ENCODE results near the gene C3orf20. TPM values are rescaled to one million over a fixed set of nuclear protein-coding genes. Genes with fewer than 3 reads are reported as not detected.
A peak's percentile ranks its signal among the peaks of the same experiment; 100 is the strongest.

The C3orf20 gene
- 0.03 TPM in 1 of 2 replicates, not detected in the other for total RNA-seq (2014; rRNA removed; shearing (Covaris generic); ENCODE audit: low replicate concordance)

- no peak within 1 kb of the TSS for H3K4me3 ChIP-seq
- no peak for DNase-seq
- no peaks in the 10 kb centered on the region for H3K9me3 ChIP-seq
- H3K27me3 ChIP-seq = no peaks in the 10 kb centered on the region
- H3K36me3 ChIP-seq = peaks cover 9% of the 10 kb centered on the region
Measured at GRCh38 chr3:14674841-14675240, at the start of gene C3orf20. Gene C3orf20 (plus strand): TSS chr3:14675141. CDS start chr3:14682714, 7,573 bp downstream.

- Histone ChIP-seq H3K36me3 (no peaks in the 10 kb centered on the region), H3K4me3 (no peak overlapping the region), H3K27me3 (no peaks in the 10 kb centered on the region), H3K9me3 (no peaks in the 10 kb centered on the region)
- DNase-seq = no peak
Measured at GRCh38 chr3:14625443-14625842, 49.5 kb upstream of the C3orf20 start.

- H3K9me3 ChIP-seq = no peaks in the 10 kb centered on the region
- H3K4me3 ChIP-seq = no peak overlapping the region
- DNase-seq = no peak
- H3K36me3 ChIP-seq = no peaks in the 10 kb centered on the region
- no peaks in the 10 kb centered on the region for H3K27me3 ChIP-seq
Measured at GRCh38 chr3:14627815-14628214, 47.1 kb upstream of the C3orf20 start.

- no peak for DNase-seq
- H3K9me3 ChIP-seq = no peaks in the 10 kb centered on the region
- H3K36me3 ChIP-seq = no peaks in the 10 kb centered on the region
- H3K27me3 ChIP-seq = no peaks in the 10 kb centered on the region
- no peak overlapping the region for H3K4me3 ChIP-seq
Measured at GRCh38 chr3:14628406-14628805, 46.5 kb upstream of the C3orf20 start.

- Histone ChIP-seq H3K36me3 (no peaks in the 10 kb centered on the region), H3K9me3 (no peaks in the 10 kb centered on the region), H3K4me3 (no peak overlapping the region), H3K27me3 (no peaks in the 10 kb centered on the region)
- DNase-seq = no peak
Measured at GRCh38 chr3:14630404-14631100, 44.4 kb upstream of the C3orf20 start.

- no peak overlapping the region for H3K4me3 ChIP-seq
- H3K36me3 ChIP-seq = no peaks in the 10 kb centered on the region
- no peak for DNase-seq
- no peaks in the 10 kb centered on the region for H3K9me3 ChIP-seq
- H3K27me3 ChIP-seq = no peaks in the 10 kb centered on the region
Measured at GRCh38 chr3:14631101-14631497, 43.8 kb upstream of the C3orf20 start.

- Histone ChIP-seq H3K9me3 (no peaks in the 10 kb centered on the region), H3K4me3 (no peak overlapping the region), H3K36me3 (no peaks in the 10 kb centered on the region), H3K27me3 (no peaks in the 10 kb centered on the region)
- DNase-seq = no peak
Measured at GRCh38 chr3:14631687-14632441, 43.1 kb upstream of the C3orf20 start.

GRCh38 chr3:14632442-14632930, 42.5 kb upstream of the C3orf20 start:
- H3K9me3 ChIP-seq = no peaks in the 10 kb centered on the region
- H3K27me3 ChIP-seq = no peaks in the 10 kb centered on the region
- H3K4me3 ChIP-seq = no peak overlapping the region
- no peaks in the 10 kb centered on the region for H3K36me3 ChIP-seq
- no peak for DNase-seq

- H3K9me3 ChIP-seq = no peaks in the 10 kb centered on the region
- no peaks in the 10 kb centered on the region for H3K36me3 ChIP-seq
- DNase-seq = no peak
- no peak overlapping the region for H3K4me3 ChIP-seq
- no peaks in the 10 kb centered on the region for H3K27me3 ChIP-seq
Measured at GRCh38 chr3:14633417-14633816, 41.5 kb upstream of the C3orf20 start.

- no peak overlapping the region for H3K4me3 ChIP-seq
- H3K27me3 ChIP-seq = no peaks in the 10 kb centered on the region
- H3K9me3 ChIP-seq = no peaks in the 10 kb centered on the region
- peak; percentile 21 for DNase-seq
- H3K36me3 ChIP-seq = no peaks in the 10 kb centered on the region
Measured at GRCh38 chr3:14633819-14634424, 41.0 kb upstream of the C3orf20 start.

- Histone ChIP-seq H3K9me3 (no peaks in the 10 kb centered on the region), H3K4me3 (no peak overlapping the region), H3K36me3 (no peaks in the 10 kb centered on the region), H3K27me3 (no peaks in the 10 kb centered on the region)
- DNase-seq = peak; percentile 32
Measured at GRCh38 chr3:14634763-14635400, 40.1 kb upstream of the C3orf20 start.

- no peak for DNase-seq
- Histone ChIP-seq H3K27me3 (no peaks in the 10 kb centered on the region), H3K9me3 (no peaks in the 10 kb centered on the region), H3K4me3 (no peak overlapping the region), H3K36me3 (no peaks in the 10 kb centered on the region)
Measured at GRCh38 chr3:14636496-14637087, 38.3 kb upstream of the C3orf20 start.

GRCh38 chr3:14640157-14640562, 34.8 kb upstream of the C3orf20 start:
- Histone ChIP-seq H3K36me3 (no peaks in the 10 kb centered on the region), H3K27me3 (no peaks in the 10 kb centered on the region), H3K4me3 (no peak overlapping the region), H3K9me3 (no peaks in the 10 kb centered on the region)
- peak; percentile 57 for DNase-seq

- H3K36me3 ChIP-seq = no peaks in the 10 kb centered on the region
- H3K27me3 ChIP-seq = no peaks in the 10 kb centered on the region
- no peaks in the 10 kb centered on the region for H3K9me3 ChIP-seq
- no peak overlapping the region for H3K4me3 ChIP-seq
- DNase-seq = no peak
Measured at GRCh38 chr3:14640734-14641133, 34.2 kb upstream of the C3orf20 start.

GRCh38 chr3:14641346-14641745, 33.6 kb upstream of the C3orf20 start:
- Histone ChIP-seq H3K4me3 (no peak overlapping the region), H3K36me3 (no peaks in the 10 kb centered on the region), H3K27me3 (no peaks in the 10 kb centered on the region), H3K9me3 (no peaks in the 10 kb centered on the region)
- DNase-seq = no peak

- Histone ChIP-seq H3K27me3 (no peaks in the 10 kb centered on the region), H3K9me3 (no peaks in the 10 kb centered on the region), H3K36me3 (no peaks in the 10 kb centered on the region), H3K4me3 (no peak overlapping the region)
- no peak for DNase-seq
Measured at GRCh38 chr3:14645453-14645852, 29.5 kb upstream of the C3orf20 start.

All from MG63 (cell line).